Large intestine (tissue), 3 donors: ENCODE measurements around the gene C10orf120. TPM values are rescaled to one million over a fixed set of nuclear protein-coding genes. Genes with fewer than 3 reads are reported as not detected.

Experiments
- DNase-seq, 2 donors: peaks; one replicate each; pipeline versions ENCODE4 v3.0.0 to v3.0.0-alpha.2; 2013
- H3K27ac ChIP-seq: one replicate; pipeline ENCODE4 v1.5.1; 2013; ENCODE audit warnings: low read length
- H3K27me3 ChIP-seq: 2 replicates; pipeline ENCODE4 v1.6.1; 2013; ENCODE audit warnings: low read length; ENCODE audit not compliant: control insufficient read depth, insufficient read depth
- H3K36me3 ChIP-seq: 2 replicates; pipeline ENCODE4 v1.6.1; 2013; ENCODE audit warnings: low read length; ENCODE audit not compliant: control insufficient read depth, insufficient read depth
- H3K4me1 ChIP-seq: one replicate; pipeline ENCODE4 v1.6.1; 2013; ENCODE audit warnings: low read length; ENCODE audit not compliant: control insufficient read depth, insufficient read depth
- H3K4me3 ChIP-seq: one replicate; pipeline ENCODE4 v1.5.1; 2013; ENCODE audit warnings: low read length
- H3K9me3 ChIP-seq: one replicate; pipeline ENCODE4 v1.6.1; 2013; ENCODE audit warnings: mild to moderate bottlenecking, low read depth, low read length, moderate library complexity; ENCODE audit not compliant: control insufficient read depth
- WGBS: methylation state at CpG from one replicate; pipeline ENCODE4 v1.1.5; 2013; ENCODE audit warnings: low lambda C conversion rate; ENCODE audit not compliant: insufficient coverage; 5-methylcytosine and 5-hydroxymethylcytosine counted together
- polyA plus RNA-seq: library from polyadenylated mRNA; unstranded; fragments of 120-200 nt; gene quantifications from one replicate; pipeline ENCODE4 v1.2.1, GENCODE V29; 2013

Gene C10orf120
- polyA plus RNA-seq, 1 donor: not detected

DNA sequence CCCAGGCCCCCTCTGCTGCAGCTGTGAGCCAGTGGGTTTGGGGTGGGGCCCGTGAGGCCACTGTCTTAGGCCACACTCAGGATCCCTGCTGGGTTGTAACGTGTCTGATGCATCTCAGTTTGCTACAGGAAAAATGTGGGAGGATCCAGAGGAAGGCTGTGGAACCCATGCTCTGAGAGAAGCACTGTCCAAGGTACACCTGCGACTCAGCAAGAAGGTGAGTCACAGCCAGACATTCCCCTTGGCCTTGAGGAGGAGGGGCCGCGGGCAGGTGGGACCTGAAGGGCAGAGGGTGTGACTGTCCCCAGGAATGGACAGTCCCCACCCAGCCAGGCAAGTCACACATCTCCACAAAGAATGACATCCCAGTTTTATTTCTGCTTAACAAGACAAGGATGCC, 27.8 kb upstream of the C10orf120 start:
- Histone ChIP-seq H3K9me3 (no peaks in the 10 kb centered on the region), H3K36me3 (no peaks in the 10 kb centered on the region), H3K27ac (no peak overlapping the region), H3K4me3 (no peak overlapping the region), H3K27me3 (peaks cover 18% of the 10 kb centered on the region), H3K4me1 (no peaks in the 10 kb centered on the region)
- DNase-seq: peak; percentile 60 to 77
- WGBS: no CpG with 5 or more reads among the region's 5 CpGs

DNA sequence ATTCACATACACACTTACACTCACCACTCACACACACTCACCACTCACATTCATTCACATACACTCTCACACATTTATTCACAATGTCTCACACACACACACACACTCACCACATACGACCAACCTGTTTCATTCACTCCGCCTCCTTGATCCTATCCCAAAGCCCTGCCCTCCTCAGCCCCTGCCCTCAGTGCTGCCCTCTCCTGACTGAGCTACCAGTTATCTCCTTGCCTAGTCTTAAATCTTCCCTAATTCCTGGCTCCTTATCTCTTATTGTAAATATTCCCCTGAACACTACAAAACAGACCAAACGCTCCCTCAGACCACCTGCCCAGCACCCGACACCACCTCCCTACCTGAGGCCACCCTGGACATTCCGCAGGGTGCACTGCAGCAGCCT, 26.1 kb upstream of the C10orf120 start:
- Histone ChIP-seq H3K4me3 (no peak overlapping the region), H3K36me3 (no peaks in the 10 kb centered on the region), H3K27ac (no peak overlapping the region), H3K9me3 (no peaks in the 10 kb centered on the region), H3K4me1 (no peaks in the 10 kb centered on the region), H3K27me3 (peaks cover 19% of the 10 kb centered on the region)
- no CpG with 5 or more reads among the region's 5 CpGs for WGBS
- no peak for DNase-seq

DNA sequence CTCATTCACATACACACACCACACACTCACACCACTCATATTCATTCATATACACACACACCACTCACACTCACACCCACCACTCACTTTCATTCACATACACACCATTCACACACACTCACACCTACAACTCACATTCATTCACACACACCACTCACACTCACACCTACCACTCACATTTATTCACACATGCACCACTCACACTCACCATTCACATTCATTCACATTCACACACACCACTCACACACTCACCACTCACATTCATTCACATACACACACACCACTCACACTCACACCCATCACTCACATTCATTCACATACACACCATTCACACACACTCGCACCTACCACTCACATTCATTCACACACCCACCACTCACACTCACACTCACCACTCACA, 25.4 kb upstream of the C10orf120 start:
- Histone ChIP-seq H3K36me3 (no peaks in the 10 kb centered on the region), H3K9me3 (no peaks in the 10 kb centered on the region), H3K27me3 (peaks cover 17% of the 10 kb centered on the region), H3K4me1 (no peaks in the 10 kb centered on the region), H3K4me3 (no peak overlapping the region), H3K27ac (no peak overlapping the region)
- WGBS: 100% methylated on average over 1 of the region's 1 CpG
- no peak for DNase-seq

DNA sequence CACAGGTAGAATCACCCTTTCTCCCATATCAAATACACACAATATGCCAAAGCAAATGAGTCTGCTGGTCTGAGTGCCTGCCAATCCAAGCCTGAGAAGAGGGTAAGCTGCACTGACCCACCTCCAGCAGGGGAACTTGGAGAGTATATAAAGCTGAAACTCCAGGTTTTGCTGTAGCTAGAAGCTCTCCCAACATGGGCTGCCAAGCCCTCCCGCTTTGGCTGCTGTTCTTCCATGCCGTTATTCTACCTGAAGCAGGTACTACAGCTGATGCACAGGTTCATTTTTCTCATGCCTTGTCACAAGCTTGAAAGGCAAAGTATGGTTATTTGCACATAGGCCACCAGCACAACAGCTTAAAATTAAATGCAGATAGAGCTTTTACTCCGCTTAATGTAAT, 21.5 kb upstream of the C10orf120 start:
- DNase-seq: no peak
- WGBS: 100% methylated on average over 1 of the region's 3 CpGs
- Histone ChIP-seq H3K9me3 (no peaks in the 10 kb centered on the region), H3K27me3 (peaks cover 25% of the 10 kb centered on the region), H3K4me1 (no peaks in the 10 kb centered on the region), H3K27ac (no peak overlapping the region), H3K36me3 (no peaks in the 10 kb centered on the region), H3K4me3 (no peak overlapping the region)

DNA sequence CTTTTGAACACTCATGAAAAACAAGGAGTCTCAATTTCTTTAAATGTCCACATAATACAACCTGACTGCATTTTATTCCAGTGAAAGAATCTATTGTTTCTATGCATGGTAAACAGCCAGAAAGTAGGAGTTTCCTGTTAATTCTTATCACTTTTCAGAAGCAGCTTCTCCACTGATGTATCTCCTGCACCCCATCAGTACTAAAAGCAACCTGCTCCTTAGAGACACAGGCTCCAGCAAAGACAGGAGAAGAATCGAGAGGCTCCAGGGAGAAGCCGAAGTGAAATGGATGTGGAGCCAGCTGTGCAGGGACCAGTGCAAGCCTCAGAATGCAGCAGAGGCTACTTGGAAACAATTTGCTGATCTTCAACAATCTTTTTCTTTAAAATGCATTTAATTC, 16.4 kb upstream of the C10orf120 start:
- no peaks in the 10 kb centered on the region for H3K9me3 ChIP-seq
- H3K27me3 ChIP-seq: peaks cover 48% of the 10 kb centered on the region
- WGBS: 60% methylated on average over 1 of the region's 2 CpGs
- H3K36me3 ChIP-seq: no peaks in the 10 kb centered on the region
- no peak overlapping the region for H3K4me3 ChIP-seq
- no peak overlapping the region for H3K27ac ChIP-seq
- H3K4me1 ChIP-seq: no peaks in the 10 kb centered on the region
- DNase-seq: no peak

GRCh38 chr10:122715576-122715975, 15.9 kb upstream of the C10orf120 start:
- Histone ChIP-seq H3K4me3 (no peak overlapping the region), H3K9me3 (no peaks in the 10 kb centered on the region), H3K4me1 (no peaks in the 10 kb centered on the region), H3K36me3 (no peaks in the 10 kb centered on the region), H3K27ac (no peak overlapping the region), H3K27me3 (peaks cover 43% of the 10 kb centered on the region)
- DNase-seq: no peak
- WGBS: no CpG with 5 or more reads among the region's 9 CpGs

GRCh38 chr10:122713091-122713885, 13.6 kb upstream of the C10orf120 start:
- Histone ChIP-seq H3K36me3 (no peaks in the 10 kb centered on the region), H3K4me3 (no peak overlapping the region), H3K4me1 (no peaks in the 10 kb centered on the region), H3K27me3 (peaks cover 31% of the 10 kb centered on the region), H3K27ac (no peak overlapping the region), H3K9me3 (no peaks in the 10 kb centered on the region)
- WGBS: 26% methylated on average over 2 of the region's 7 CpGs
- DNase-seq: no peak

- no peak for DNase-seq
- no peaks in the 10 kb centered on the region for H3K4me1 ChIP-seq
- no CpG with 5 or more reads among the region's 1 CpG for WGBS
- no peaks in the 10 kb centered on the region for H3K9me3 ChIP-seq
- H3K27ac ChIP-seq: no peak overlapping the region
- H3K27me3 ChIP-seq: peaks cover 22% of the 10 kb centered on the region
- H3K36me3 ChIP-seq: no peaks in the 10 kb centered on the region
- H3K4me3 ChIP-seq: no peak overlapping the region
Observed at GRCh38 chr10:122710576-122710975, 10.9 kb upstream of the C10orf120 start.

DNA sequence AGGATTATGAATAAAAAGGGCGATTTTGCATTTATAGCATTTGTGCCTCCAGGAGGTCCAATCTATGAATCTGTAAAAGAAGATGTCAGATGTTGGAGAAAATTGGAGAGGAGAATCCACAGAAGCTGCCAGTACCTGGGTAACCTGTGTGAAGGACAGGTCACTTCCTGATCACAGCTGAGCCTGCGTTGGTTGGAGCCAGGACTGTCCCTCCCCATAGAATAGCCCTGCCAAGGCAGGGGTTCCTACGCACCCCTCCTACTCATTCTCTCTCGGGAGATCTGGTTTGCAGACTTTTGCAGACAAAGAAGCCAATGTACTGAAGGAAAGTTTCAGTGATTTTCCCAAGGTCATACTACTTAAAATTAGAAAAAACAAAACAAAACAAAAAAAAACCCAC, 10.3 kb upstream of the C10orf120 start:
- no peak for DNase-seq
- no peak overlapping the region for H3K27ac ChIP-seq
- H3K36me3 ChIP-seq: no peaks in the 10 kb centered on the region
- WGBS: no CpG with 5 or more reads among the region's 4 CpGs
- H3K9me3 ChIP-seq: no peaks in the 10 kb centered on the region
- no peaks in the 10 kb centered on the region for H3K4me1 ChIP-seq
- peaks cover 18% of the 10 kb centered on the region for H3K27me3 ChIP-seq
- H3K4me3 ChIP-seq: no peak overlapping the region

GRCh38 chr10:122707535-122707934, 7.9 kb upstream of the C10orf120 start:
- H3K4me1 ChIP-seq: no peaks in the 10 kb centered on the region
- H3K27ac ChIP-seq: no peak overlapping the region
- no peaks in the 10 kb centered on the region for H3K9me3 ChIP-seq
- DNase-seq: no peak
- H3K36me3 ChIP-seq: no peaks in the 10 kb centered on the region
- no CpG with 5 or more reads among the region's 9 CpGs for WGBS
- no peak overlapping the region for H3K4me3 ChIP-seq
- peaks cover 10% of the 10 kb centered on the region for H3K27me3 ChIP-seq

- WGBS: 71% methylated on average over 1 of the region's 4 CpGs
- no peak overlapping the region for H3K4me3 ChIP-seq
- peaks cover 6% of the 10 kb centered on the region for H3K27me3 ChIP-seq
- no peak overlapping the region for H3K27ac ChIP-seq
- no peaks in the 10 kb centered on the region for H3K9me3 ChIP-seq
- H3K36me3 ChIP-seq: no peaks in the 10 kb centered on the region
- DNase-seq: no peak
- H3K4me1 ChIP-seq: no peaks in the 10 kb centered on the region
Observed at GRCh38 chr10:122706947-122707346, 7.3 kb upstream of the C10orf120 start.
